PC-3 (cell line): ENCODE results near the gene GRHL3. TPM values are rescaled to one million over a fixed set of nuclear protein-coding genes. Genes with fewer than 3 reads are reported as not detected.

Experiments
- ATAC-seq: fragments of 200-7000 bp; cut with Tn5 transposase; 2 replicates; pipeline ENCODE4 v1.9.1; 2020; ENCODE audit warnings: mild to moderate bottlenecking, moderate library complexity
- BruUV-seq: library from RNA; stranded (reverse); fragments of 400-500 nt; replicated peaks from 2 replicates; lab custom pipeline; 2021; lab: Mats Ljungman, UMichigan
- CTCF ChIA-PET: fragments of 300-600 bp; sonication (Branson Sonifier 250); formaldehyde crosslinking; loops from one replicate; lab custom pipeline; 2022; ENCODE audit warnings: antibody characterized with exemption; lab: Charles Lee
- POLR2A ChIA-PET: fragments of 300-600 bp; sonication (Branson Sonifier 250); formaldehyde crosslinking; loops from one replicate; lab custom pipeline; 2022; ENCODE audit warnings: antibody characterized with exemption; ENCODE audit not compliant: unreplicated experiment; lab: Charles Lee
- DNase-seq: peaks from one replicate; pipeline ENCODE4 v3.0.0-alpha.2; 2015
- H2AFZ ChIP-seq: fragments of 300-600 bp; sonication (generic); 2 replicates; pipeline ENCODE4 v1.6.0; 2016; ENCODE audit warnings: antibody characterized with exemption, low read length
- H3F3A ChIP-seq: fragments of 300-600 bp; sonication (generic); one replicate; pipeline ENCODE4 v1.6.0; 2017; ENCODE audit warnings: antibody characterized with exemption, low read length, control low read depth, mild to moderate bottlenecking; ENCODE audit not compliant: unreplicated experiment
- H3K27ac ChIP-seq: fragments of 300-600 bp; sonication (generic); 2 replicates; pipeline ENCODE4 v1.5.1; 2016; ENCODE audit warnings: mild to moderate bottlenecking, low read length
- H3K27me3 ChIP-seq: fragments of 300-600 bp; sonication (generic); 2 replicates; pipeline ENCODE4 v1.6.1; 2016; ENCODE audit warnings: low read length, mixed read lengths
- H3K36me3 ChIP-seq: fragments of 300-600 bp; sonication (generic); 2 replicates; pipeline ENCODE4 v1.6.1; 2016; ENCODE audit warnings: low read depth, mixed run types, low read length, mixed read lengths
- H3K4me1 ChIP-seq: fragments of 300-600 bp; sonication (generic); 2 replicates; pipeline ENCODE4 v1.5.1; 2016; ENCODE audit warnings: low read length; ENCODE audit not compliant: insufficient read depth
- H3K4me2 ChIP-seq: fragments of 300-600 bp; sonication (generic); 2 replicates; pipeline ENCODE4 v1.6.0; 2016; ENCODE audit warnings: low read length
- H3K4me3 ChIP-seq: fragments of 300-600 bp; sonication (generic); 2 replicates; pipeline ENCODE4 v1.5.1; 2016; ENCODE audit warnings: mild to moderate bottlenecking, low read length, mixed read lengths
- H3K79me2 ChIP-seq: fragments of 300-600 bp; sonication (generic); 2 replicates; pipeline ENCODE4 v1.6.1; 2017; ENCODE audit warnings: low read length, mixed read lengths
- H3K9ac ChIP-seq: fragments of 300-600 bp; sonication (generic); 2 replicates; pipeline ENCODE4 v1.6.0; 2016; ENCODE audit warnings: mild to moderate bottlenecking, low read length
- H3K9me2 ChIP-seq: fragments of 300-600 bp; sonication (generic); replicated peaks from 2 replicates; pipeline ENCODE4 v1.6.1; 2016; ENCODE audit warnings: mixed run types, low read length, mixed read lengths
- H3K9me3 ChIP-seq: fragments of 300-600 bp; sonication (generic); 2 replicates; pipeline ENCODE4 v1.6.1; 2016; ENCODE audit warnings: low read length, mixed read lengths
- H4K20me1 ChIP-seq: fragments of 300-600 bp; sonication (generic); 2 replicates; pipeline ENCODE4 v1.6.1; 2016; ENCODE audit warnings: low read length, mixed read lengths
- CTCF ChIP-seq: fragments of 300-600 bp; sonication (generic); conservative IDR thresholded peaks from 2 replicates; pipeline ENCODE4 v1.5.1; 2017; ENCODE audit warnings: antibody characterized with exemption, low read depth, mild to moderate bottlenecking, low read length
- EZH2 ChIP-seq: fragments of 300-600 bp; sonication (generic); IDR thresholded peaks from one replicate; pipeline ENCODE4 v1.6.1; 2017; ENCODE audit warnings: antibody characterized with exemption, mild to moderate bottlenecking, low read length; ENCODE audit not compliant: unreplicated experiment
- EZH2phosphoT487 ChIP-seq: fragments of 300-600 bp; sonication (generic); IDR thresholded peaks from 2 replicates; pipeline ENCODE4 v1.6.1; 2018; ENCODE audit warnings: mild to moderate bottlenecking, antibody characterized with exemption, low read length, borderline replicate concordance
- intact Hi-C: fragments of 100-400 bp; cut with micrococcal nuclease; formaldehyde crosslinking; loops from 2 replicates; pipeline ENCODE4 v1.9.0; 2023
- total RNA-seq: library from RNA; depleted of rRNA; stranded (reverse); fragments of >200 nt; gene quantifications from 2 replicates; pipeline ENCODE4 v1.2.3, GENCODE V29; 2014

Gene GRHL3
- total RNA-seq, 1 experiment from 2014 or later, result 3.5 TPM

GRCh38 chr1:24308365-24309015 is 10.7 kb upstream of the GRHL3 start:
- Histone ChIP-seq H3K9me2 (no peaks in the 10 kb centered on the region), H3K4me2 (no peak overlapping the region), H3K36me3 (no peaks in the 10 kb centered on the region), H2AFZ (no peak overlapping the region), H3K4me1 (peaks cover 11% of the 10 kb centered on the region), H3K9me3 (no peaks in the 10 kb centered on the region), H3K79me2 (no peaks in the 10 kb centered on the region), H3K9ac (no peak overlapping the region), H3K4me3 (no peak overlapping the region), H3K27me3 (no peaks in the 10 kb centered on the region), H3K27ac (no peak overlapping the region), H4K20me1 (no peaks in the 10 kb centered on the region), H3F3A (no peaks in the 10 kb centered on the region)
- POLR2A ChIA-PET, result no interaction called here
- CTCF ChIA-PET, result interaction anchor here (0.7 to 2.5 kb wide), 5 partner anchors 76 to 107 kb away, joined by 3 to 21 read pairs (median 5); no protein-coding TSS in a partner anchor
- ATAC-seq (peak; percentile 63; the same call in 1 of the 2 replicates), DNase-seq (peak; percentile 36)
- no TSS peak for BruUV-seq
- intact Hi-C loops, result loop anchor here (1.0 kb wide), 1 partner anchor 106 kb away; no protein-coding TSS in a partner anchor
- TF ChIP-seq CTCF, result peak; percentile 52
- TF ChIP-seq EZH2, result no peak

GRCh38 chr1:24309762-24310485 is 9.2 kb upstream of the GRHL3 start:
- DNase-seq, result peak; percentile 68
- ChIA-PET POLR2A (no interaction called here), CTCF (interaction anchor here (0.6 to 2.5 kb wide), 3 partner anchors 75 to 111 kb away, joined by 3 to 21 read pairs (median 3); no protein-coding TSS in a partner anchor)
- Histone ChIP-seq H3K9me3 (no peaks in the 10 kb centered on the region), H3K4me3 (no peak overlapping the region), H3K79me2 (no peaks in the 10 kb centered on the region), H3K4me1 (peaks cover 11% of the 10 kb centered on the region), H4K20me1 (no peaks in the 10 kb centered on the region), H3K27me3 (no peaks in the 10 kb centered on the region), H3K9me2 (no peaks in the 10 kb centered on the region), H3K9ac (no peak overlapping the region), H3K27ac (no peak overlapping the region), H3K36me3 (no peaks in the 10 kb centered on the region), H3F3A (no peaks in the 10 kb centered on the region), H2AFZ (no peak overlapping the region), H3K4me2 (no peak overlapping the region)
- peak; percentile 59 for ATAC-seq
- TF ChIP-seq EZH2, result no peak
- no peak for TF ChIP-seq CTCF
- no peak for TF ChIP-seq EZH2phosphoT487
- BruUV-seq, result no TSS peak
- intact Hi-C loops, result no loop called here

- ChIA-PET CTCF (no interaction called here), POLR2A (no interaction called here)
- TF ChIP-seq EZH2 (no peak), CTCF (no peak), EZH2phosphoT487 (no peak)
- intact Hi-C loops, result no loop called here
- Histone ChIP-seq H3K4me1 (peaks cover 12% of the 10 kb centered on the region), H3K27ac (no peak overlapping the region), H3K4me3 (no peak overlapping the region), H3K9ac (no peak overlapping the region), H3K36me3 (no peaks in the 10 kb centered on the region), H3F3A (no peaks in the 10 kb centered on the region), H3K27me3 (no peaks in the 10 kb centered on the region), H3K9me2 (no peaks in the 10 kb centered on the region), H3K4me2 (no peak overlapping the region), H4K20me1 (no peaks in the 10 kb centered on the region), H2AFZ (no peak overlapping the region), H3K79me2 (no peaks in the 10 kb centered on the region), H3K9me3 (no peaks in the 10 kb centered on the region)
- no peak for ATAC-seq
- no peak for DNase-seq
- no TSS peak for BruUV-seq
These were observed 7.9 kb upstream of the GRHL3 start for GRCh38 chr1:24311234-24311633.
